ENCODE measurements around the gene NPAS3. TPM values are rescaled to one million over a fixed set of nuclear protein-coding genes. Genes with fewer than 3 reads are reported as not detected.

NPAS3 gene
- total and polyA plus RNA-seq, 8 donors: 0.23 to 2.8 (median 1.4) TPM

DNA sequence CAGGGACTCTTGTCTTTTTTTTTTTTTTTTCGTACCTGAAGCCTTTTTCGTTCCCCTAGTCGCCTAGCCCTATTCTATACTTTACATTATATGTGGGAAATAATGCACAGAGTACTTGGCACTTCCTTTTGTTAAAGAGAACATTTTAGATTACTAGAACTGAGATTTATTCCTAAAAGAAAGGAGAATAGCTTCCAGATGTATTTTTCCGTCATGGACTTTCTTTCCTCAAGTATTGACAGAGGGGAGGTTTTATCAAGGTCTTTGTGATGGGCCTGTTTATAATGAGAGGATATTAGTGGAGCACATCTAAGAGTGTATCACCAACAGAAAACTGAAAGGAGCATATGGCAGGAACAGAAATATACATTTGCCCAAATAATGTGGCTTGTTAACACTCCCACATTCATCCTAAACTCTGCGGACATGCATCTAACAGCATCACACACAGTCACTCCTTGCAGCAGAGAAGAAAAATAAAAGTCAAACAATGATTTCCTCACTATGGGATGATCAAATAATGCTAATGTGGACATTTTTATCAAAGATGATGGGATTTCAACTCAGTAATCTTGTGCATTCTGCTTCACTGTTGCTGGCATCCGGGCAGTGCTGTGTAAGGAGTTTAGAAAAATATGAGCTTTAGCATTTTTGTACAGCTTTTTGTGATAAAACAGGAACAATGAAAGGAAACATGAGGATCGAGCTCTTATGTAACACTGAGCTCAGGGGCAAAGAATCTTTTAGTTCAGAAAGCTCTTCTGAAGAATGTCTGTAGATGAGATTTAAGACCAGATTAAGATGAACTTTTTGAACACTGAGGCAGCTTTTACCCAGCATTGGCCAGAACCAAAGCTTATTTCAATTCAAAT is 829.1 kb downstream of the NPAS3 start:
- no peak overlapping the region for H3K27ac ChIP-seq
- no peaks in the 10 kb centered on the region for H3K36me3 ChIP-seq
- DNase-seq (no peak), FAIRE-seq (no peak), ATAC-seq (no peak)
- H3K4me3 ChIP-seq: no peak overlapping the region
- TF ChIP-seq, protein P1, sequence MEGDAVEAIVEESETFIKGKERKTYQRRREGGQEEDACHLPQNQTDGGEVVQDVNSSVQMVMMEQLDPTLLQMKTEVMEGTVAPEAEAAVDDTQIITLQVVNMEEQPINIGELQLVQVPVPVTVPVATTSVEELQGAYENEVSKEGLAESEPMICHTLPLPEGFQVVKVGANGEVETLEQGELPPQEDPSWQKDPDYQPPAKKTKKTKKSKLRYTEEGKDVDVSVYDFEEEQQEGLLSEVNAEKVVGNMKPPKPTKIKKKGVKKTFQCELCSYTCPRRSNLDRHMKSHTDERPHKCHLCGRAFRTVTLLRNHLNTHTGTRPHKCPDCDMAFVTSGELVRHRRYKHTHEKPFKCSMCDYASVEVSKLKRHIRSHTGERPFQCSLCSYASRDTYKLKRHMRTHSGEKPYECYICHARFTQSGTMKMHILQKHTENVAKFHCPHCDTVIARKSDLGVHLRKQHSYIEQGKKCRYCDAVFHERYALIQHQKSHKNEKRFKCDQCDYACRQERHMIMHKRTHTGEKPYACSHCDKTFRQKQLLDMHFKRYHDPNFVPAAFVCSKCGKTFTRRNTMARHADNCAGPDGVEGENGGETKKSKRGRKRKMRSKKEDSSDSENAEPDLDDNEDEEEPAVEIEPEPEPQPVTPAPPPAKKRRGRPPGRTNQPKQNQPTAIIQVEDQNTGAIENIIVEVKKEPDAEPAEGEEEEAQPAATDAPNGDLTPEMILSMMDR (IDR thresholded peaks at IDR 0.05): no peak
- H3K27me3 ChIP-seq: no peaks in the 10 kb centered on the region
- WGBS, 2 donors: 81 to 85% methylated on average over 7 of the region's 7 CpGs
- intact Hi-C loops (cut with DNase I): no loop called here
- H3K4me1 ChIP-seq: no peaks in the 10 kb centered on the region
- no peaks in the 10 kb centered on the region for H3K9me3 ChIP-seq

DNA sequence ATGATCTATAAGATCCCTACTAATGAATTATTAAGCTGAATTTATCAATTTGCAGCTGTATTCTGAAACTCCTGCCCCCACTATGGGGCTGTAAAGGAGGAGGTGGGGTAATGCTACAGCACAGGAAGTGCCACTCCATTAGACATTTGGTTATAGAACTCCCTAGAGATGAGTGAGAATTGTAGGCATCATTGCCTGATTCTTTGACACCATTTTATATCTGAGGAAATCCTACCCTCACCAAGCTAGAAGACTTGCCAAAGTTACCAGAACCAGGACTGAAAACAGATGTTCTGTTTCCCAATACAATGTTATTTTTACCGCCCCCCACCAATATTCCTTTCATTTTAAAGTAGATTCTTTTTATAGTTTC is 829.8 kb downstream of the NPAS3 start:
- intact Hi-C loops (cut with DNase I): no loop called here
- Histone ChIP-seq H3K27me3 (no peaks in the 10 kb centered on the region), H3K36me3 (no peaks in the 10 kb centered on the region), H3K4me3 (no peak overlapping the region), H3K9me3 (no peaks in the 10 kb centered on the region), H3K4me1 (no peaks in the 10 kb centered on the region), H3K27ac (no peak overlapping the region)
- no peak for FAIRE-seq
- WGBS, 2 donors: 38 to 74% methylated on average over 1 of the region's 1 CpG
- DNase-seq: no peak
- ATAC-seq: no peak
- TF ChIP-seq, protein P1 (IDR thresholded peaks at IDR 0.05): no peak

DNA sequence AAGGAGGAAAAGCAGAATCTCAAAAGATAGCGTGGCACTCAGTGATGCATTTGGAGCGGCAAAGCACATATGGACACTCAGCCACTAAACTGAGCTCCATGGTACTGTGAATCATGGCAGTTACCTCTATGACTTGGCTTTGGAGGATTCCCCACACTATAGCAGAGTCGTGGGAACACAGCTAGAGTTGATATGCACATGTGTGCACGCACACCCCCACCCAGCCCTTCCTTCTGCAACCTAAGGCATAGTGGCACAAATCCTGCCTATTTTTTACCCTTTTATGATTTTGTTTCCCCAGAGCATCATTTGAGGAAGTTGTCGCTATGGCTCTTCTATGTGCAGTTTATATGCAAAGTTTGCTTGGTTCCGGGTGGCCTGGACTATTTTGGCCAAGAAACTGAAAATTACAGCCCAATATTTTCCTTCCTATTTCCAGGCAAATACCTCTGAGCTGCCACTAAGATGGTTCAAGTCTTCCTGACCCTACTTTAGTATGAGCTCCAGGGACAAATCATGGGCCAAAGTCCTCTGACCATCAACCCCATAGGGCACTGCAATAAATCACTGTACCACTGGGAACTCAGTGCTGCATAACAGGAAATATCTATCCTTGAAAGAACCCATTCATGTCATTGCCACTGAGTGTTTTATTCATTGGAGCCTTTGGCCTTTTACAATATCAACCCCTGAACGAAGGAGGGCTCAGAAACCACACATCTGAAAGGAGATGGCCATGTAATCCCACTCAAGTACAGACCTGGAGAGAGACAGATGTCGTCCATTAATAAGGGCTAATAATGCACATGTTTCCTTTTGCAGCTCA is 834.7 kb downstream of the NPAS3 start:
- WGBS, 2 donors: 86 to 91% methylated on average over 8 of the region's 8 CpGs
- FAIRE-seq: no peak

DNA sequence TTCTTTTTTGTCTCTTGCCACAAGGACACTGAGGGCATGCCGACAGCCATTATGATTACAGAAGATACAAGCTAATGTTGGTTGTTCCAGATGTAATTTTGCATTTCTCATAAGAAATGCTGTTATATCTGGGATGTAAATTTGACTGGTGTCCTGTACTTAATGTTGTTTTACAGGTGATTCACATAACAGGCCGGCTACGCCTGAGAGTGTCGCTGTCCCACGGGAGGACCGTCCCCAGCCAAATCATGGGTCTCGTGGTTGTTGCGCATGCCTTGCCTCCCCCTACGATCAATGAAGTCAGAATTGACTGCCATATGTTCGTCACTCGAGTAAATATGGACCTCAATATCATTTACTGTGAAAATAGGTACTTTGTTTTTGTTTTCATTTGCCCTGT is 835.5 kb downstream of the NPAS3 start:
- FAIRE-seq (no peak), ATAC-seq (no peak), DNase-seq (no peak)
- intact Hi-C loops (cut with DNase I): no loop called here
- no peak overlapping the region for H3K4me3 ChIP-seq
- no peaks in the 10 kb centered on the region for H3K36me3 ChIP-seq
- H3K4me1 ChIP-seq: no peaks in the 10 kb centered on the region
- no peak overlapping the region for H3K27ac ChIP-seq
- no peaks in the 10 kb centered on the region for H3K9me3 ChIP-seq
- H3K27me3 ChIP-seq: no peaks in the 10 kb centered on the region
- 91 to 93% methylated on average over 11 of the region's 11 CpGs for WGBS, 2 donors
- TF ChIP-seq, protein P1 (IDR thresholded peaks at IDR 0.05): no peak

More for the DNA sequence above, 834.7 kb downstream of the NPAS3 start:
- TF ChIP-seq, protein P1 (IDR thresholded peaks at IDR 0.05): no peak
- Histone ChIP-seq H3K4me1 (no peaks in the 10 kb centered on the region), H3K36me3 (no peaks in the 10 kb centered on the region), H3K4me3 (no peak overlapping the region), H3K9me3 (no peaks in the 10 kb centered on the region), H3K27me3 (no peaks in the 10 kb centered on the region), H3K27ac (no peak overlapping the region)
- intact Hi-C loops (cut with DNase I): no loop called here
- no peak for DNase-seq
- ATAC-seq: no peak

All from pancreas (tissue), 10 donors.